Coronary artery (tissue), 2 donors: ENCODE results near the gene GABRA5.

Experiments used
- DNase-seq: peaks from one replicate; pipeline ENCODE4 v3.0.0-alpha.2; 2017; ENCODE audit warnings: low spot score
- H3K27ac ChIP-seq, 2 donors: fragments of 200-600 bp; sonication (generic); one replicate each; pipeline ENCODE4 v1.5.1; 2016 to 2019
- H3K4me3 ChIP-seq: fragments of 200-600 bp; sonication (generic); 2 replicates; pipeline ENCODE4 v1.5.1; 2016; ENCODE audit warnings: mild to moderate bottlenecking, moderate library complexity
- TF ChIP-seq, protein P1 (sequence below): fragments of 200-600 bp; sonication (generic); IDR thresholded peaks from one replicate; pipeline ENCODE4 v1.5.1; 2019; ENCODE audit warnings: antibody characterized with exemption

The GABRA5 gene

DNA sequence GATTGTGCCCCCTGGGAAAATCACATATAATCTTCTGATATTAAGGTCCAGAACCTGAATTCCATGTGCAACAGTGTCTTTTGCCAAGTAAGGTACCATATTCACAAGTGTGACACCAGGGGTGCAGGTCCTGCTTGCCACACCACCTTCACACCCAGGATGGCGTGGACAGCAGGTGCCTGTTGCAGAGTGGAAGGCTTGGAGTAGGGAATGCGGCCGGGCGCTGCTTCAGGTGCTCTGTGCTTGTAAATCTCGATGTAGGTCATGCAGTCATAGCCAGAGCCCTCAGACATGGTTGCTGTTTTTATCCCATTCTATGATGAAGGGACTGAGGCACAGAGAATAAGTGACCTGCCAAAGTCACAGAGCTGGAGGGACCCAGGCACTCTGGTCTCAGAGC is 69.6 kb downstream of the GABRA5 start:
- TF ChIP-seq, protein P1, sequence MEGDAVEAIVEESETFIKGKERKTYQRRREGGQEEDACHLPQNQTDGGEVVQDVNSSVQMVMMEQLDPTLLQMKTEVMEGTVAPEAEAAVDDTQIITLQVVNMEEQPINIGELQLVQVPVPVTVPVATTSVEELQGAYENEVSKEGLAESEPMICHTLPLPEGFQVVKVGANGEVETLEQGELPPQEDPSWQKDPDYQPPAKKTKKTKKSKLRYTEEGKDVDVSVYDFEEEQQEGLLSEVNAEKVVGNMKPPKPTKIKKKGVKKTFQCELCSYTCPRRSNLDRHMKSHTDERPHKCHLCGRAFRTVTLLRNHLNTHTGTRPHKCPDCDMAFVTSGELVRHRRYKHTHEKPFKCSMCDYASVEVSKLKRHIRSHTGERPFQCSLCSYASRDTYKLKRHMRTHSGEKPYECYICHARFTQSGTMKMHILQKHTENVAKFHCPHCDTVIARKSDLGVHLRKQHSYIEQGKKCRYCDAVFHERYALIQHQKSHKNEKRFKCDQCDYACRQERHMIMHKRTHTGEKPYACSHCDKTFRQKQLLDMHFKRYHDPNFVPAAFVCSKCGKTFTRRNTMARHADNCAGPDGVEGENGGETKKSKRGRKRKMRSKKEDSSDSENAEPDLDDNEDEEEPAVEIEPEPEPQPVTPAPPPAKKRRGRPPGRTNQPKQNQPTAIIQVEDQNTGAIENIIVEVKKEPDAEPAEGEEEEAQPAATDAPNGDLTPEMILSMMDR, result no peak
- no peak overlapping the region for H3K27ac ChIP-seq
- DNase-seq, result no peak
- H3K4me3 ChIP-seq, result no peak overlapping the region

DNA sequence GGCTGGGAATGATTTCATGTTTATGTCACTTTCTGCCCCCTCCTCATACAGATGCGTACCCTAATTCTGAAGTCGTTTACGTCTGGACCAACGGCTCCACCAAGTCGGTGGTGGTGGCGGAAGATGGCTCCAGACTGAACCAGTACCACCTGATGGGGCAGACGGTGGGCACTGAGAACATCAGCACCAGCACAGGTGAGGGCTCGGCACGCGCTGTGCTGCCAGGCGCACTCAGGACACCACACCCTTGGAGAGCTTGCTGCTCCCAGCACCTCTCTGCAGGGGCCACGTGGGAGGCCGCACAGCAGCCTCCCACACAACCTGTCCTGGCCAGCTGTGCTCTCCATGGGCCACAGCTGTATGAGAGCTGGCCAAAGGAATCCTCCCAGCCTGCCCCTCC is 70.3 kb downstream of the GABRA5 start:
- Histone ChIP-seq H3K4me3 (no peak overlapping the region), H3K27ac (no peak overlapping the region)
- TF ChIP-seq, protein P1, result no peak
- no peak for DNase-seq

DNA sequence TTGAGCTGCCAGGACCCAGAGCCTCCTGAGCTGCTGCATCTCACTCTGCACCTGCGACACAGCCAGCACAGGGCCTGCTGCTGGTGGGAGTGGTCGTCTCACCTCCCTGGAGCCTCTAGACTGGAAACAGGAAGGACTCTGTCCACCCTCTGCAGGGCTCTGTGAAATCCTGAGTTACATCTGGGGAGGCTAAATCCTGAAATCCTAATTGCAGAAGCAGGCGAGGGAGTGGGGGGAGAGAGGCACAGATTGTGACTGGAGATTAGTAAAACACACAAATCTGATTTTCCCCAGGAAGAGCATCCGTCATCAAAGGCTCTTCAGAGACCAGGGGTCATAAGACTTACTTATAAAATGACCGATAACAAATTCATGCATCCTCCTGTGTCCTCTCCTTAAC is 72.5 kb downstream of the GABRA5 start:
- DNase-seq, result no peak
- no peak overlapping the region for H3K4me3 ChIP-seq
- TF ChIP-seq, protein P1, result no peak
- H3K27ac ChIP-seq, result no peak overlapping the region

DNA sequence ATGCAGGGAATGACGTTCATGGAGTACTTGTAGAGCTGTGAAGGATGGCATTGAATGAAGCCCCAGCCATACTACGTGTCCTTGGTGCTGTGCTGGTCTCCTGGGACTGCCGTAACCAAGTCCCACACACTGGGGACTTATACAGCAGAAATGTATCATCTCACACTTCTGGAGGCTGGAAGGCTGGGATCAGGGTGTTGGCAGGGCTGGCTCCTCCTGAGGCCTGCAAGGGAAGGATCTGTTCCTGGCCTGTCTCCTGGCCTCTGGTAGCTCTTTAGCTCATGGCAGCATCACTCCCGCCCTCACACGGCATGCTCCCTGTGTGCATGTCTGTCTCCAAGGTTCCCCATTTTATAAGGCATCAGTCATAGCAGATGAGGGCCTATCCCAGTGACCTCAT is 74.6 kb downstream of the GABRA5 start:
- TF ChIP-seq, protein P1, result no peak
- DNase-seq, result no peak
- H3K27ac ChIP-seq, result no peak overlapping the region
- no peak overlapping the region for H3K4me3 ChIP-seq

DNA sequence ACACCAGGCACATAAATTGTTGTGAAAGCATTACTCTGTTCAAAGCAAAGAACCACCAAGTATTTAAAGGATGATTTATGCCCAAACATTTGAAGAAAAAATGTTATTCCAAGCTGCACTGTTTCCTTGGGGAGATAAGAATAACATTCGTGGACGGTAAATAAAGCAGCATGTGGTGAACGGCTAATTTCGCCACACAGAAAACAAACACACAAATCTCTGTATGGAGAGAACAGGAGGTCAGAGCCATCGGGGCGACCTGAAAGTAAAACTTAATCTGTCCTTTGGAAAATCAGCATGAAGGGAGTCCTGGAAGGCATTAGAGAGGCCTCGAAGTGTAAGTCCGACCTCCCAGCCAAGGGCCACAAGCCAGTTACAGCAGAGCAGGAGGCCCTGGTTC is 77.0 kb downstream of the GABRA5 start:
- TF ChIP-seq, protein P1, result no peak
- Histone ChIP-seq H3K27ac (no peak overlapping the region), H3K4me3 (no peak overlapping the region)
- no peak for DNase-seq

DNA sequence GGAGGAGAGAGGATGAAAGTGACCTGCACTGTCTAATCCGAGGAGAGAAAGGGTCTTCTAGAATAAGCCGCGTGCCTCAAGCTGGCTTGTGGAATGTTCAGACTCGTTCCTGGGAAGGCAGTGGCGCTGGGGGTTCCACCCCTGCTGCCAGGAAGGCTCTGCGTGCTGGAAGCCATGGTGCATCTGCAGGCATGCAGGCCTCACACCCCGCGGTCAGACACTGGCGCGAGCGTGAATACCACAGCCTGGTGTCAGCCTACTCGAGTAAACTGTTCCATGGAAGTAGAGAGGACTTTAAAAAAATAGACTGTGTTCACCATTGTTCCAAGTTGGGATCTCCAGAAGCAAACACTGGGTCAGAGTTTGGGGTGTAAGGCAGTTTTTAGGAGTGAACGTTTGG is 78.2 kb downstream of the GABRA5 start:
- DNase-seq, result no peak
- no peak overlapping the region for H3K4me3 ChIP-seq

DNA sequence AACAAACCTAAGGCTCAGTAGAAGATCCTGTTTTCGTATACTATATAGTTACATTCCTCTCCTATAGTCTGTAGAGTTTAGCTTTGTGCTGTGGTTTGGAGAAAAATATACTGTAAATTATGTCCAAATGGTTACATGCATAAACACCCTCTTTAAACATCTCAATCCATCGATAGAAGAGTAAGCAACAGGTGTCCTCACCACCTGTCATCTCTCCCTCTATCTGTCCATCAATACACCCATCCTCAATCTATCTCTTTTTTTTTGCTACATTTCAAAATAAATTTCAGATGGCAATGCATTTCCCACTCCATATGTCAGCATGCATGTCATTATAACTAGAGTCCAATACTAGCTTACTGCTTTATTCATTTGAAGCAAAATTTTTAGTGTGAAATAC is 83.1 kb downstream of the GABRA5 start:
- TF ChIP-seq, protein P1, result no peak
- Histone ChIP-seq H3K4me3 (no peak overlapping the region), H3K27ac (no peak overlapping the region)
- DNase-seq, result no peak

More for the DNA sequence above, 78.2 kb downstream of the GABRA5 start:
- TF ChIP-seq, protein P1, result no peak
- no peak overlapping the region for H3K27ac ChIP-seq
